Thyroid gland (tissue), 4 donors: ENCODE data around the gene RELT. TPM values are rescaled to one million over a fixed set of nuclear protein-coding genes. Genes with fewer than 3 reads are reported as not detected.

Experiments used
- DNase-seq, 2 donors: peaks; one replicate each; pipeline ENCODE4 v3.0.0-alpha.2; 2019
- H3K27ac ChIP-seq, 3 donors: fragments of 200-600 bp; sonication (generic); 1 replicate in 2 of 3; 2 replicates in 1 of 3; pipeline ENCODE4 v1.5.1; 2016 to 2019; ENCODE audit warnings: mild to moderate bottlenecking in 1 of 3, moderate library complexity in 1 of 3
- H3K27me3 ChIP-seq: fragments of 200-600 bp; sonication (generic); one replicate; pipeline ENCODE4 v1.5.1; 2019
- H3K36me3 ChIP-seq, 2 donors: fragments of 200-600 bp; sonication (generic); one replicate each; pipeline ENCODE4 v1.5.1; 2016 to 2019
- H3K4me1 ChIP-seq, 2 donors: fragments of 200-600 bp; sonication (generic); one replicate each; pipeline ENCODE4 v1.5.1; 2017 to 2019
- H3K4me3 ChIP-seq, 3 donors: fragments of 200-600 bp; sonication (generic); replicated peaks in 1 of 3; 1 replicate in 2 of 3; 2 replicates in 1 of 3; pipeline ENCODE4 v1.5.1; 2016; ENCODE audit warnings: mild to moderate bottlenecking in 1 of 3
- H3K9me3 ChIP-seq: fragments of 200-600 bp; sonication (generic); one replicate; pipeline ENCODE4 v1.5.1; 2017
- POLR2A ChIP-seq, 2 donors: fragments of 450-650 bp; IDR thresholded peaks; one replicate each; pipeline ENCODE4 v1.6.1; 2017; ENCODE audit warnings: antibody characterized with exemption in 2 of 2, mild to moderate bottlenecking in 2 of 2, moderate library complexity in 1 of 2
- WGBS, 2 donors: methylation state at CpG; one replicate each; pipeline ENCODE4 v1.1.5; 2017; 5-methylcytosine and 5-hydroxymethylcytosine counted together
- intact Hi-C: fragments of 100-400 bp; cut with DNase I; formaldehyde crosslinking; loops from one replicate; pipeline ENCODE4 v1.15.1; 2023
- total RNA-seq, 4 donors: library from RNA; depleted of rRNA; stranded (reverse); fragments of >200 nt; gene quantifications; one replicate each; pipeline ENCODE4 v1.2.3, GENCODE V29; 2016
- TF ChIP-seq, protein P1 (sequence below), 6 experiments: fragments of 200-600 bp in 3 of 6; fragments of 450-650 bp in 3 of 6; sonication (generic) in 3 of 6; IDR thresholded peaks; one replicate each; pipeline ENCODE4 v1.5.1; 2016 to 2019; ENCODE audit warnings: antibody characterized with exemption in 6 of 6, mild to moderate bottlenecking in 2 of 6, inconsistent platforms in 1 of 6, moderate library complexity in 1 of 6

The RELT gene
- total RNA-seq, 4 donors from 2014 or later = 1.6 to 3.5 (median 1.9) TPM

DNA sequence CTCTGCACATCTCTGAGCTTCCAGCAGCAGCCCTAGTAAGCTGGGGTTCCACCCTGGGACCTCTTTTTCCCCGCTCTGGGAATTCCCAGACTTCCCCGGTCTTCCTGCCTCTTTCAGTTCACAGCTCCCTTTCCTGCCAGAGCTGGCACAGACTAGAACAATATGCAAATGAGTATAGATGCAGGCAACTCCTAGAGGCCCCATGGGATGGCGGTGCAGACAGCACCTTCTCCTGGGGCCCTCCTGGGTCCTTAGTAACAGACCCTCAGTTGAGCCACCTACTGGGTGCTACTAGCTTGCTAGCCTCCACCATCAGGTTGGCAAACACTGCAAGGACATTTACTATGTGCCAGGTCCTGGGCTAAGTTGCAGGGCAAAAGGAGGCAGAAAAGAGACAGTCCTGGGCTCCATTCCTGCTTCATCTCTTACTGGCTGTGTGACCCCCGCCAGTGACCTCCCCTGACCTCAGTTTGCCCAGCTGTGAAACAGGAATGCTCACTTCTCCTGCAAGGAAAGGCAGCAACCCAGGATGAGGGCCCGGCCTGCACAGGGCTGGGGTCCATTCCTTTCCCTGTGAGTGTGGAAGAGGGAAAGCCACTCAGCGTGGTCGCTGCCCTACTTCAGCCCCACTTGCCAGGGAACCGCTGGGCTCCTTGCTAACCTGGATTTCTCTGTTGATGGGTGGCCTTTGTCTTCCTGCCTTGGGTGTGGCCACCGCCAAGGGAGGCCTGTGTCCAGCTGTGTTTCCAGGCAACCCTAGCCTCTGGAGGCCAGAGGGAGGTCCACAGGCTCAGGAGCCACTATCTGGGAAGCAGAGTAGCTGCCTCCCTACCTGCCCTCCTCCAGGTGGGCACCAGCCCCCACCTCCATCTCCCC, 7.3 kb downstream of the RELT start:
- no peak overlapping the region for H3K4me3 ChIP-seq
- H3K36me3 ChIP-seq = no peaks in the 10 kb centered on the region
- DNase-seq = no peak
- no peak for TF ChIP-seq POLR2A (IDR thresholded peaks at IDR 0.05)
- TF ChIP-seq, protein P1, sequence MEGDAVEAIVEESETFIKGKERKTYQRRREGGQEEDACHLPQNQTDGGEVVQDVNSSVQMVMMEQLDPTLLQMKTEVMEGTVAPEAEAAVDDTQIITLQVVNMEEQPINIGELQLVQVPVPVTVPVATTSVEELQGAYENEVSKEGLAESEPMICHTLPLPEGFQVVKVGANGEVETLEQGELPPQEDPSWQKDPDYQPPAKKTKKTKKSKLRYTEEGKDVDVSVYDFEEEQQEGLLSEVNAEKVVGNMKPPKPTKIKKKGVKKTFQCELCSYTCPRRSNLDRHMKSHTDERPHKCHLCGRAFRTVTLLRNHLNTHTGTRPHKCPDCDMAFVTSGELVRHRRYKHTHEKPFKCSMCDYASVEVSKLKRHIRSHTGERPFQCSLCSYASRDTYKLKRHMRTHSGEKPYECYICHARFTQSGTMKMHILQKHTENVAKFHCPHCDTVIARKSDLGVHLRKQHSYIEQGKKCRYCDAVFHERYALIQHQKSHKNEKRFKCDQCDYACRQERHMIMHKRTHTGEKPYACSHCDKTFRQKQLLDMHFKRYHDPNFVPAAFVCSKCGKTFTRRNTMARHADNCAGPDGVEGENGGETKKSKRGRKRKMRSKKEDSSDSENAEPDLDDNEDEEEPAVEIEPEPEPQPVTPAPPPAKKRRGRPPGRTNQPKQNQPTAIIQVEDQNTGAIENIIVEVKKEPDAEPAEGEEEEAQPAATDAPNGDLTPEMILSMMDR (IDR thresholded peaks at IDR 0.05) = no peak
- intact Hi-C loops = no loop called here
- no peaks in the 10 kb centered on the region for H3K27me3 ChIP-seq
- H3K27ac ChIP-seq = no peak overlapping the region
- WGBS, 2 donors = 64 to 80% methylated on average over 7 to 8 of the region's 9 CpGs
- H3K4me1 ChIP-seq = peaks cover 13 to 36% of the 10 kb centered on the region in 2 donors
- no peaks in the 10 kb centered on the region for H3K9me3 ChIP-seq

DNA sequence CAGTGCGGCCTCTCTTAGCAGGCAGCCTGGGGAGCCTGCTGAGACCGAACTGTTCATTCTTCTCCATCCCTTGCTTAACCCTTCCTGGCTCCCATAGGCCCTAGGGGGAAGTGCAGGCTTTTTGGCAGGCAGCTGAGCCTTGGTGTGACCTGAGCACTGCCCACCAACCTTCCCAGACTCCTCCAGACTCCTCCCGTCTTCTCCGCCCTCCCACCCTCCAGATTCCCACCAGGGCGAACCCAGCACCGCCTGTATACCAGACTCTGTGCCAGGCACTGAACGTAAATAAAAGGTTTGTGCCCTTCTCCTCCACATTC, 7.9 kb downstream of the RELT start:
- H3K9me3 ChIP-seq = no peaks in the 10 kb centered on the region
- H3K4me3 ChIP-seq = no peak overlapping the region
- DNase-seq = no peak
- H3K4me1 ChIP-seq = peaks cover 13 to 34% of the 10 kb centered on the region in 2 donors
- H3K27me3 ChIP-seq = no peaks in the 10 kb centered on the region
- H3K36me3 ChIP-seq = no peaks in the 10 kb centered on the region
- no peak overlapping the region for H3K27ac ChIP-seq
- TF ChIP-seq, protein P1 (IDR thresholded peaks at IDR 0.05) = no peak
- TF ChIP-seq POLR2A (IDR thresholded peaks at IDR 0.05) = no peak
- intact Hi-C loops = no loop called here
- WGBS, 2 donors = 94% methylated on average over 7 of the region's 7 CpGs

DNA sequence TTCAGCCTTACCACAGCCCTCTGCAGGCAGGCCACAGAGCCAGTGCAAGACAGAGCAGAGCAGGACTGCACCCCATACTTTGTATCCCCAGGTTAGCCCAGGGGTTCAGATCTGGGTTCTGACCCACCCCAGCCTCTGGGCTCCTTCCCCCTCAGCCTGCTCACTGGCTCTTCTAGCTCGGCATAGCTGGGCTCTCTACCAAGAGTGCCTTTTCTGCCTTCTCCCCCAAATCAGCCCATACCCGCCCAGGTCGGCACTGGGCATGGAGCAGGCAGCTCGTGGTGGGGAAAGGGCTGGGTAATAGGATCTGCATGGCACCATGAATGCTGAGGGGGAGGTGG, 8.3 kb downstream of the RELT start:
- Histone ChIP-seq H3K4me1 (peaks cover 9 to 30% of the 10 kb centered on the region in 2 donors), H3K9me3 (no peaks in the 10 kb centered on the region), H3K27ac (no peak overlapping the region), H3K36me3 (no peaks in the 10 kb centered on the region), H3K27me3 (no peaks in the 10 kb centered on the region), H3K4me3 (no peak overlapping the region)
- TF ChIP-seq, protein P1 (IDR thresholded peaks at IDR 0.05) = no peak
- TF ChIP-seq POLR2A (IDR thresholded peaks at IDR 0.05) = no peak
- 76 to 84% methylated on average over 4 of the region's 4 CpGs for WGBS, 2 donors
- DNase-seq = no peak
- intact Hi-C loops = no loop called here

DNA sequence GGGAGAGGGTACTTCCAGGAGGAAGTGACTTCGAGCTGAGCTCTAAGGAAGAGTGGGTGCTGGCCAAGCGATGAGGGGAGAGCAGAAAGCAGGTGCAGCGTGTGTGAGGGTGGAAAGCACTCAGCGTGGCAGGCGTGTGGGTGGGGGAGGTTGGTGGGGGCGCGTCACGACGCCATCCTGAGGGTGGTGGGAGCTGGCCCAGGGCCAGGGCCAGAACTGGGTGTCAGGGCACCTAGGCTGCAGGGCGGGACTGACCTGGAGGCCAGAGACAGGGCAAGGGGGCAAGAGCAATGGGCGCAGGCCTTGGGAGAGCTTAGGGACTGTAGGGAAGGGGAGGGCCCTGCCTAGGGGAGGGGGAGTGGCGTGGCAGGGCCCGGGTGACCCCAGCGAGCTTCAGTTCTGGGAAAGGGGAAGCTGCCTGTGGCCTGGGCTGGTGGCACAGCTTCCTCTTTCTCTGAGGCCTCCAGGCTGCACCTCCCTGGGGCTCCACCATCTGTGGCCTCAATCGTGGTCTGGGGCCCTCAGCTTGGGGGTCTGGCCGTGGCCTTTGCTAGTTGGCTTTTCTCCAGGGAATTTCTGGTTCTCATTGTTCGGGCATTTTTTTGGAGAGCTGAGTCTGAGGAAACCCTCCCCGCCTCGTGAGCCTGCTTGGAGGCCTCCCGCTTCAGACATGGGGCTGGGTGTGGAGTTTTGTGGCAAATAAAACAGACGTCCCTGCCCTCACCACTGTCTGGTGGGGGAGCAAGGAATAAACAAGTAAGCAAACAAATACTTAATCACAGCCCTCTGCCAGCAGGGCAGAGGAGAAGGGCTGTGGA, 8.9 kb downstream of the RELT start:
- H3K4me1 ChIP-seq = peaks cover 5 to 27% of the 10 kb centered on the region in 2 donors
- WGBS, 2 donors = 70% methylated on average over 18 to 21 of the region's 21 CpGs
- intact Hi-C loops = no loop called here

DNA sequence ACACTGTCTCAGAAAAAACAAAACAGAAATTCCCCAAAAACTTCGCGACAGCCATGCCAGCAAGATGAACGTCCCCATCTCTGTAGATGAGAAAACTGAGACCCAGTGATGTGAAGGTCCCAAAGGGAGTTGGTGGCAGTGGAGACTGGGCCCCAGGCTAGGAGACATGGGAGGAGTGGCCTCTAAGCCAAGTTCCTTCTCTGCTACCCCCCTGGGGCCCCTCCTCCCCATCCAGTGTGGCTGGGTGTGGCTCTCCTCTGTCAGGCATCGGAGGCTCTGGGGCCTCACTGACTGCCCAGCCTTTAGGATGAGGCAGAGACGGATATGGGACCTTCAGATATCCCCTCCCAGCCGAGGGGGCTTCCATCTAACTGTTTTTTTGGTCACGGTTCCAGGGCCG, 9.8 kb downstream of the RELT start:
- WGBS, 2 donors = 90 to 91% methylated on average over 4 to 8 of the region's 8 CpGs
- no peaks in the 10 kb centered on the region for H3K9me3 ChIP-seq
- DNase-seq = no peak
- H3K27me3 ChIP-seq = no peaks in the 10 kb centered on the region
- intact Hi-C loops = no loop called here
- peaks cover 5 to 27% of the 10 kb centered on the region in 2 donors for H3K4me1 ChIP-seq
- H3K4me3 ChIP-seq = no peak overlapping the region
- no peak for TF ChIP-seq POLR2A (IDR thresholded peaks at IDR 0.05)
- TF ChIP-seq, protein P1 (IDR thresholded peaks at IDR 0.05) = no peak
- H3K27ac ChIP-seq = no peak overlapping the region
- H3K36me3 ChIP-seq = no peaks in the 10 kb centered on the region

More for the DNA sequence above, 8.9 kb downstream of the RELT start:
- Histone ChIP-seq H3K9me3 (no peaks in the 10 kb centered on the region), H3K27me3 (no peaks in the 10 kb centered on the region), H3K36me3 (no peaks in the 10 kb centered on the region), H3K4me3 (no peak overlapping the region), H3K27ac (no peak overlapping the region)
- TF ChIP-seq POLR2A (IDR thresholded peaks at IDR 0.05) = no peak
- DNase-seq = peak in 1 of 2 donors; percentile 24
